ENCODE results near the gene TMEM259. TPM values are rescaled to one million over a fixed set of nuclear protein-coding genes. Genes with fewer than 3 reads are reported as not detected.
A peak's percentile ranks its signal among the peaks of the same experiment; 100 is the strongest.

TMEM259 gene
- total and polyA plus RNA-seq, 2 of the 13 experiments (the other 11 are each of a cell fraction or from before 2014, with no cell fraction given), result 64.7 to 164 TPM

DNA sequence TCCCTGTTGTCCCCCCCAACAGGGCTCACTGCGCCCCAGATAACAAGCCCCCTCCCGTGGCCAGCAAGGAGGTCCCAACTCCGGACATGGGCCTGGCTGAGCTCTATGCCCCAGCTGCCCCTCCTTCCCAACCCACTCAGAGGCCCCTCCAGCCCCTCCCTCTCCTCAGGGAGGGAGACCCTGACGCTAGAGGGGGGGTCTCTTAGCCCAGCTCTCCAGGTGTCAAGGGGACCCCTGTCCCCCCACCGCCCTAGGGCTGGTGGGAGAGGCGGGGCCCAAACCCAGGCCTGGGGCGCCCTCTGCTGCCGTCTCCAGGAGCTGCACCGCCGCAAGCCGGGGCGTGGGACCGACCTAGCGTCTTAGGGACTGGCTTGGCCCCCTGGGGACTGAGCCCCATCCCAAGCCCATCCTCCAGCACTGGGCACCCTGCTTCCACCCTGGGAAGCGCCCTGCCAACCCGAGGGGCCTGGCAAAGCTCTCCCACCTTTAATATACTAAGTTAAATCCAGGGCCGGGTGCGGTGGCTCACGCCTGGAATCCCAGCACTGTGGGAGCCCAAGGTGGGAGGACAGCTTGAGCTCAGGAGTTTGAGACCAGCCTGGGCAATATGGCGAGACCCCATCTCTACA is 19.3 kb downstream of the TMEM259 start (continued):
- TF ChIP-seq HMGA1 (CRISPR knock-in tag; conservative IDR thresholded peaks at IDR 0.05) (no peak), ZBTB38 (CRISPR knock-in tag; IDR thresholded peaks at IDR 0.05) (peak; percentile 32; the same call in 1 of the 2 replicates), NCOR1 (IDR thresholded peaks at IDR 0.05; ENCODE audit: borderline replicate concordance, low read length) (no peak), ZBTB3 (CRISPR knock-in tag; IDR thresholded peaks at IDR 0.05; ENCODE audit: borderline replicate concordance, low read depth) (no peak), RFX3 (CRISPR knock-in tag; IDR thresholded peaks at IDR 0.05) (no peak), ZFP36L1 (CRISPR knock-in tag; IDR thresholded peaks at IDR 0.05) (no peak), ZBTB8A (CRISPR knock-in tag; IDR thresholded peaks at IDR 0.05; ENCODE audit: borderline replicate concordance, low read depth) (no peak), POLR2AphosphoS5 (IDR thresholded peaks at IDR 0.05; ENCODE audit: low read depth, low read length) (no peak), GABPB1 (CRISPR knock-in tag; IDR thresholded peaks at IDR 0.05) (peak; percentile 45; the same call in 1 of the 2 replicates), NFKB2 (CRISPR knock-in tag; IDR thresholded peaks at IDR 0.05; ENCODE audit: borderline replicate concordance) (peak; percentile 32; the same call in 1 of the 2 replicates), ZNF33A (CRISPR knock-in tag; IDR thresholded peaks at IDR 0.05; ENCODE audit: borderline replicate concordance) (no peak)
- TF ChIP-seq, protein P1, sequence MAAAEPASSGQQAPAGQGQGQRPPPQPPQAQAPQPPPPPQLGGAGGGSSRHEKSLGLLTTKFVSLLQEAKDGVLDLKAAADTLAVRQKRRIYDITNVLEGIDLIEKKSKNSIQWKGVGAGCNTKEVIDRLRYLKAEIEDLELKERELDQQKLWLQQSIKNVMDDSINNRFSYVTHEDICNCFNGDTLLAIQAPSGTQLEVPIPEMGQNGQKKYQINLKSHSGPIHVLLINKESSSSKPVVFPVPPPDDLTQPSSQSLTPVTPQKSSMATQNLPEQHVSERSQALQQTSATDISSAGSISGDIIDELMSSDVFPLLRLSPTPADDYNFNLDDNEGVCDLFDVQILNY (CRISPR knock-in tag; conservative IDR thresholded peaks at IDR 0.05), result no peak
- TF ChIP-seq, protein P2, sequence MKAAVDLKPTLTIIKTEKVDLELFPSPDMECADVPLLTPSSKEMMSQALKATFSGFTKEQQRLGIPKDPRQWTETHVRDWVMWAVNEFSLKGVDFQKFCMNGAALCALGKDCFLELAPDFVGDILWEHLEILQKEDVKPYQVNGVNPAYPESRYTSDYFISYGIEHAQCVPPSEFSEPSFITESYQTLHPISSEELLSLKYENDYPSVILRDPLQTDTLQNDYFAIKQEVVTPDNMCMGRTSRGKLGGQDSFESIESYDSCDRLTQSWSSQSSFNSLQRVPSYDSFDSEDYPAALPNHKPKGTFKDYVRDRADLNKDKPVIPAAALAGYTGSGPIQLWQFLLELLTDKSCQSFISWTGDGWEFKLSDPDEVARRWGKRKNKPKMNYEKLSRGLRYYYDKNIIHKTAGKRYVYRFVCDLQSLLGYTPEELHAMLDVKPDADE (CRISPR knock-in tag; IDR thresholded peaks at IDR 0.05), result no peak
- TF ChIP-seq, protein P3, sequence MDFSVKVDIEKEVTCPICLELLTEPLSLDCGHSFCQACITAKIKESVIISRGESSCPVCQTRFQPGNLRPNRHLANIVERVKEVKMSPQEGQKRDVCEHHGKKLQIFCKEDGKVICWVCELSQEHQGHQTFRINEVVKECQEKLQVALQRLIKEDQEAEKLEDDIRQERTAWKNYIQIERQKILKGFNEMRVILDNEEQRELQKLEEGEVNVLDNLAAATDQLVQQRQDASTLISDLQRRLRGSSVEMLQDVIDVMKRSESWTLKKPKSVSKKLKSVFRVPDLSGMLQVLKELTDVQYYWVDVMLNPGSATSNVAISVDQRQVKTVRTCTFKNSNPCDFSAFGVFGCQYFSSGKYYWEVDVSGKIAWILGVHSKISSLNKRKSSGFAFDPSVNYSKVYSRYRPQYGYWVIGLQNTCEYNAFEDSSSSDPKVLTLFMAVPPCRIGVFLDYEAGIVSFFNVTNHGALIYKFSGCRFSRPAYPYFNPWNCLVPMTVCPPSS (IDR thresholded peaks at IDR 0.05), result no peak
- TF ChIP-seq, protein P4, sequence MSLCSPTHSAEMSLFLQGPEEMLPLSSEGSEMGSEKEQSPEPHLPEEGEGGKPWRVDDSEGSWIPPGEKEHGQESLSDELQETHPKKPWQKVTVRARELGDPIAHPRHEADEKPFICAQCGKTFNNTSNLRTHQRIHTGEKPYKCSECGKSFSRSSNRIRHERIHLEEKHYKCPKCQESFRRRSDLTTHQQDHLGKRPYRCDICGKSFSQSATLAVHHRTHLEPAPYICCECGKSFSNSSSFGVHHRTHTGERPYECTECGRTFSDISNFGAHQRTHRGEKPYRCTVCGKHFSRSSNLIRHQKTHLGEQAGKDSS (CRISPR knock-in tag; IDR thresholded peaks at IDR 0.05; ENCODE audit: borderline replicate concordance, low read depth), result no peak
- TF ChIP-seq, protein P5, sequence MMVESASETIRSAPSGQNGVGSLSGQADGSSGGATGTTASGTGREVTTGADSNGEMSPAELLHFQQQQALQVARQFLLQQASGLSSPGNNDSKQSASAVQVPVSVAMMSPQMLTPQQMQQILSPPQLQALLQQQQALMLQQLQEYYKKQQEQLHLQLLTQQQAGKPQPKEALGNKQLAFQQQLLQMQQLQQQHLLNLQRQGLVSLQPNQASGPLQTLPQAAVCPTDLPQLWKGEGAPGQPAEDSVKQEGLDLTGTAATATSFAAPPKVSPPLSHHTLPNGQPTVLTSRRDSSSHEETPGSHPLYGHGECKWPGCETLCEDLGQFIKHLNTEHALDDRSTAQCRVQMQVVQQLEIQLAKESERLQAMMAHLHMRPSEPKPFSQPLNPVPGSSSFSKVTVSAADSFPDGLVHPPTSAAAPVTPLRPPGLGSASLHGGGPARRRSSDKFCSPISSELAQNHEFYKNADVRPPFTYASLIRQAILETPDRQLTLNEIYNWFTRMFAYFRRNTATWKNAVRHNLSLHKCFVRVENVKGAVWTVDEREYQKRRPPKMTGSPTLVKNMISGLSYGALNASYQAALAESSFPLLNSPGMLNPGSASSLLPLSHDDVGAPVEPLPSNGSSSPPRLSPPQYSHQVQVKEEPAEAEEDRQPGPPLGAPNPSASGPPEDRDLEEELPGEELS (CRISPR knock-in tag; IDR thresholded peaks at IDR 0.05), result no peak
- TF ChIP-seq, protein P6, sequence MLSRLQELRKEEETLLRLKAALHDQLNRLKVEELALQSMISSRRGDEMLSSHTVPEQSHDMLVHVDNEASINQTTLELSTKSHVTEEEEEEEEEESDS (CRISPR knock-in tag; IDR thresholded peaks at IDR 0.05; ENCODE audit: borderline replicate concordance), result no peak
- TF ChIP-seq, protein P7, sequence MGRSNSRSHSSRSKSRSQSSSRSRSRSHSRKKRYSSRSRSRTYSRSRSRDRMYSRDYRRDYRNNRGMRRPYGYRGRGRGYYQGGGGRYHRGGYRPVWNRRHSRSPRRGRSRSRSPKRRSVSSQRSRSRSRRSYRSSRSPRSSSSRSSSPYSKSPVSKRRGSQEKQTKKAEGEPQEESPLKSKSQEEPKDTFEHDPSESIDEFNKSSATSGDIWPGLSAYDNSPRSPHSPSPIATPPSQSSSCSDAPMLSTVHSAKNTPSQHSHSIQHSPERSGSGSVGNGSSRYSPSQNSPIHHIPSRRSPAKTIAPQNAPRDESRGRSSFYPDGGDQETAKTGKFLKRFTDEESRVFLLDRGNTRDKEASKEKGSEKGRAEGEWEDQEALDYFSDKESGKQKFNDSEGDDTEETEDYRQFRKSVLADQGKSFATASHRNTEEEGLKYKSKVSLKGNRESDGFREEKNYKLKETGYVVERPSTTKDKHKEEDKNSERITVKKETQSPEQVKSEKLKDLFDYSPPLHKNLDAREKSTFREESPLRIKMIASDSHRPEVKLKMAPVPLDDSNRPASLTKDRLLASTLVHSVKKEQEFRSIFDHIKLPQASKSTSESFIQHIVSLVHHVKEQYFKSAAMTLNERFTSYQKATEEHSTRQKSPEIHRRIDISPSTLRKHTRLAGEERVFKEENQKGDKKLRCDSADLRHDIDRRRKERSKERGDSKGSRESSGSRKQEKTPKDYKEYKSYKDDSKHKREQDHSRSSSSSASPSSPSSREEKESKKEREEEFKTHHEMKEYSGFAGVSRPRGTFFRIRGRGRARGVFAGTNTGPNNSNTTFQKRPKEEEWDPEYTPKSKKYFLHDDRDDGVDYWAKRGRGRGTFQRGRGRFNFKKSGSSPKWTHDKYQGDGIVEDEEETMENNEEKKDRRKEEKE (IDR thresholded peaks at IDR 0.05), result no peak

All from HepG2 (cell line).